CD14-positive monocyte (primary cell): ENCODE results near the gene SIGLEC5. TPM values are rescaled to one million over a fixed set of nuclear protein-coding genes. Genes with fewer than 3 reads are reported as not detected.

ENCODE experiments used
- DNase-seq, 3 donors: peaks; one replicate each; pipeline ENCODE4 v3.0.0-alpha.2; 2011 to 2022
- H2AFZ ChIP-seq: 2 replicates; pipeline ENCODE4 v1.6.0; 2012; ENCODE audit warnings: mild to moderate bottlenecking, low read depth, low read length, inconsistent platforms; ENCODE audit not compliant: insufficient read depth, poor library complexity, severe bottlenecking
- H3K27ac ChIP-seq, 2 donors: 1 replicate in 1 of 2; 2 replicates in 1 of 2; pipeline ENCODE4 v1.5.1; 2012 to 2013; ENCODE audit warnings: low read length in 2 of 2, control low read depth in 1 of 2, inconsistent platforms in 1 of 2, low read depth in 1 of 2, mild to moderate bottlenecking in 1 of 2
- H3K27me3 ChIP-seq, 2 donors: one replicate each; pipeline versions ENCODE4 v1.6.0 to v1.6.1; 2011 to 2013; ENCODE audit warnings: low read length in 2 of 2; ENCODE audit not compliant: control insufficient read depth in 2 of 2, insufficient read depth in 2 of 2
- H3K36me3 ChIP-seq, 2 donors: replicated peaks in 1 of 2; 1 replicate in 1 of 2; 2 replicates in 1 of 2; pipeline versions ENCODE4 v1.5.1 to v1.6.1; 2012 to 2013; ENCODE audit warnings: low read length in 2 of 2, control low read depth in 1 of 2, inconsistent platforms in 1 of 2, mild to moderate bottlenecking in 1 of 2; ENCODE audit not compliant: insufficient read depth in 2 of 2, control insufficient read depth in 1 of 2
- H3K4me1 ChIP-seq, 2 donors: 1 replicate in 1 of 2; 2 replicates in 1 of 2; pipeline versions ENCODE4 v1.5.1 to v1.6.1; 2012 to 2013; ENCODE audit warnings: low read length in 2 of 2, control low read depth in 1 of 2, inconsistent platforms in 1 of 2, mild to moderate bottlenecking in 1 of 2, moderate library complexity in 1 of 2; ENCODE audit not compliant: insufficient read depth in 2 of 2, control insufficient read depth in 1 of 2
- H3K4me2 ChIP-seq: replicated peaks from 2 replicates; pipeline ENCODE3; 2012; ENCODE audit warnings: low read length, moderate library complexity, mild to moderate bottlenecking; ENCODE audit not compliant: poor library complexity, severe bottlenecking; ENCODE audit errors: extremely low read depth
- H3K4me3 ChIP-seq, 3 experiments: fragments of 200-600 bp in 1 of 3; sonication (generic) in 1 of 3; replicated peaks in 1 of 3; 1 replicate in 2 of 3; 2 replicates in 1 of 3; pipeline ENCODE4 v1.5.1; 2011 to 2013; ENCODE audit warnings: low read length in 3 of 3, mild to moderate bottlenecking in 3 of 3, control low read depth in 2 of 3, low read depth in 2 of 3, inconsistent platforms in 1 of 3, moderate library complexity in 1 of 3
- H3K79me2 ChIP-seq: 2 replicates; pipeline ENCODE4 v1.6.0; 2012; ENCODE audit warnings: mild to moderate bottlenecking, control low read depth, inconsistent platforms, low read length, moderate library complexity; ENCODE audit not compliant: insufficient read depth
- H3K9ac ChIP-seq: 2 replicates; pipeline ENCODE4 v1.6.0; 2017; ENCODE audit warnings: low read length, mild to moderate bottlenecking; ENCODE audit not compliant: insufficient read depth, poor library complexity, severe bottlenecking
- H3K9me3 ChIP-seq, 2 donors: replicated peaks in 1 of 2; 1 replicate in 1 of 2; 2 replicates in 1 of 2; pipeline versions ENCODE4 v1.5.1 to v1.6.1; 2012 to 2013; ENCODE audit warnings: low read length in 2 of 2, control low read depth in 1 of 2; ENCODE audit not compliant: control insufficient read depth in 1 of 2, insufficient read depth in 1 of 2
- H4K20me1 ChIP-seq: 2 replicates; pipeline ENCODE4 v1.6.0; 2012; ENCODE audit warnings: mild to moderate bottlenecking, low read length, control low read depth, moderate library complexity; ENCODE audit not compliant: insufficient read depth
- H3K27ac Mint-ChIP-seq, 7 donors: one replicate each; pipeline ENCODE4 v1.8.0; 2020; ENCODE audit warnings: mild to moderate bottlenecking in 7 of 7, mixed read lengths in 7 of 7, moderate library complexity in 6 of 7, inconsistent platforms in 2 of 7
- H3K27me3 Mint-ChIP-seq, 3 donors: one replicate each; pipeline ENCODE4 v1.8.0; 2021 to 2022; ENCODE audit warnings: low read depth in 3 of 3, mild to moderate bottlenecking in 3 of 3, mixed read lengths in 3 of 3, moderate library complexity in 3 of 3, inconsistent platforms in 1 of 3
- H3K36me3 Mint-ChIP-seq, 2 donors: one replicate each; pipeline ENCODE4 v1.8.0; 2020; ENCODE audit warnings: mixed read lengths in 2 of 2, inconsistent platforms in 1 of 2, mild to moderate bottlenecking in 1 of 2
- H3K4me1 Mint-ChIP-seq: one replicate; pipeline ENCODE4 v1.8.0; 2020; ENCODE audit warnings: mild to moderate bottlenecking, mixed read lengths
- H3K4me3 Mint-ChIP-seq, 2 donors: one replicate each; pipeline ENCODE4 v1.8.0; 2020; ENCODE audit warnings: mild to moderate bottlenecking in 2 of 2, mixed read lengths in 2 of 2, moderate library complexity in 1 of 2
- H3K9me3 Mint-ChIP-seq, 7 donors: one replicate each; pipeline ENCODE4 v1.8.0; 2020 to 2022; ENCODE audit warnings: mixed read lengths in 7 of 7, mild to moderate bottlenecking in 6 of 7, moderate library complexity in 6 of 7, inconsistent platforms in 2 of 7
- CTCF ChIP-seq: fragments of 200-600 bp; IDR thresholded peaks from one replicate; pipeline ENCODE4 v1.8.0; 2022; ENCODE audit warnings: antibody characterized with exemption, mild to moderate bottlenecking
- WGBS: methylation state at CpG from one replicate; pipeline ENCODE4 v1.1.5; 2013; ENCODE audit warnings: missing lambda C conversion rate; ENCODE audit not compliant: insufficient coverage; 5-methylcytosine and 5-hydroxymethylcytosine counted together
- intact Hi-C, 2 donors: fragments of 100-400 bp; cut with micrococcal nuclease; formaldehyde crosslinking; loops; one replicate each; pipeline versions ENCODE4 v1.15.0 to v1.15.1; 2023
- polyA plus RNA-seq, 3 donors: library from polyadenylated mRNA; depleted of rRNA in 1 of 3; unstranded in 2 of 3; stranded (reverse) in 1 of 3; fragments of 300-500 nt in 2 of 3; fragments of >200 nt in 1 of 3; fragmentation: Illumina TruSeq in 2 of 3; gene quantifications; 1 replicate in 2 of 3; 2 replicates in 1 of 3; pipeline ENCODE4 v1.2.3, GENCODE V29; 2012 to 2021

The SIGLEC5 gene
- polyA plus RNA-seq, 3 donors, result 10.2 to 12.6 TPM; not detected in 1

GRCh38 chr19:51644636-51645271 lies 14.6 kb upstream of the SIGLEC5 start:
- Histone ChIP-seq H3K36me3 (peaks cover 31 to 42% of the 10 kb centered on the region in 2 donors), H3K27me3 (no peaks in the 10 kb centered on the region), H3K9me3 (no peaks in the 10 kb centered on the region), H2AFZ (no peak overlapping the region), H3K27ac (peak overlapping the region; percentile 76 to 79), H3K4me3 (peak overlapping the region; percentile 46 to 81 (median 78)), H3K9ac (peak overlapping the region; percentile 53), H4K20me1 (peaks cover 52% of the 10 kb centered on the region), H3K79me2 (peaks cover 58% of the 10 kb centered on the region), H3K4me2 (peak overlapping the region; percentile 84), H3K4me1 (peaks cover 66 to 68% of the 10 kb centered on the region in 2 donors)
- DNase-seq, result peak in 1 of 3 donors; percentile 54
- Mint-ChIP-seq H3K4me1 (peaks cover 82% of the 10 kb centered on the region), H3K27me3 (peaks cover 0 to 7% (median 6%) of the 10 kb centered on the region in 3 donors), H3K4me3 (peak overlapping the region; percentile 82 to 99), H3K36me3 (peaks cover 49 to 61% of the 10 kb centered on the region in 2 donors), H3K9me3 (no peaks in the 10 kb centered on the region), H3K27ac (peak overlapping the region; percentile 88 to 95 (median 90))
- intact Hi-C loops, result no loop called here
- TF ChIP-seq CTCF, result no peak
- WGBS, result 48% methylated on average over 10 of the region's 11 CpGs

- H3K79me2 ChIP-seq, result peaks cover 53% of the 10 kb centered on the region
- peak overlapping the region in 1 of 2 donors; percentile 43 for H3K4me3 Mint-ChIP-seq
- intact Hi-C loops, result no loop called here
- peaks cover 37 to 52% of the 10 kb centered on the region in 2 donors for H3K36me3 ChIP-seq
- H3K4me3 ChIP-seq, result no peak overlapping the region
- peaks cover 0 to 5% (median 2%) of the 10 kb centered on the region in 7 donors for H3K9me3 Mint-ChIP-seq
- H2AFZ ChIP-seq, result no peak overlapping the region
- no peak for DNase-seq
- peak overlapping the region in 4 of 7 donors; percentile 0 to 30 (median 13) for H3K27ac Mint-ChIP-seq
- peaks cover 59% of the 10 kb centered on the region for H4K20me1 ChIP-seq
- no peak overlapping the region for H3K9ac ChIP-seq
- peaks cover 0 to 5% (median 2%) of the 10 kb centered on the region in 3 donors for H3K27me3 Mint-ChIP-seq
- H3K36me3 Mint-ChIP-seq, result peaks cover 57 to 73% of the 10 kb centered on the region in 2 donors
- peaks cover 72% of the 10 kb centered on the region for H3K4me1 Mint-ChIP-seq
- no peak overlapping the region for H3K27ac ChIP-seq
- H3K4me2 ChIP-seq, result no peak overlapping the region
- peaks cover 47 to 54% of the 10 kb centered on the region in 2 donors for H3K4me1 ChIP-seq
- H3K9me3 ChIP-seq, result no peaks in the 10 kb centered on the region
- no peak for TF ChIP-seq CTCF
- H3K27me3 ChIP-seq, result no peaks in the 10 kb centered on the region
Measured at GRCh38 chr19:51641648-51642047, 11.4 kb upstream of the SIGLEC5 start.
